Progenitor cell of endocrine pancreas (in vitro differentiated cells): ENCODE measurements around the gene PRUNE2. TPM values are rescaled to one million over a fixed set of nuclear protein-coding genes. Genes with fewer than 3 reads are reported as not detected.

ENCODE experiments used
- DNase-seq: peaks from one replicate; pipeline ENCODE4 v3.0.0; 2021; ENCODE audit warnings: low spot score; ENCODE audit not compliant: unreplicated experiment
- H3K27ac Mint-ChIP-seq: 2 replicates; pipeline ENCODE4 v1.8.0; 2021; ENCODE audit warnings: mild to moderate bottlenecking, moderate library complexity, mixed read lengths
- H3K27me3 Mint-ChIP-seq: 2 replicates; pipeline ENCODE4 v1.8.0; 2021; ENCODE audit warnings: mixed read lengths
- H3K36me3 Mint-ChIP-seq: 2 replicates; pipeline ENCODE4 v1.8.0; 2022; ENCODE audit warnings: mixed read lengths; ENCODE audit not compliant: insufficient read depth
- H3K4me1 Mint-ChIP-seq: 2 replicates; pipeline ENCODE4 v1.8.0; 2021; ENCODE audit warnings: low read depth, mixed read lengths
- H3K4me3 Mint-ChIP-seq: 2 replicates; pipeline ENCODE4 v1.8.0; 2021; ENCODE audit warnings: low read depth, mild to moderate bottlenecking, moderate library complexity, mixed read lengths
- H3K9me3 Mint-ChIP-seq: 2 replicates; pipeline ENCODE4 v1.8.0; 2021; ENCODE audit warnings: low read depth, mixed read lengths
- total RNA-seq: library from RNA; stranded (reverse); gene quantifications from 2 replicates; pipeline ENCODE4 v1.2.1, GENCODE V29; 2021
- TF ChIP-seq, protein P1 (sequence below): fragments of 200-600 bp; sonication (generic); IDR thresholded peaks from one replicate; pipeline ENCODE4 v1.5.0; 2021; ENCODE audit warnings: antibody characterized with exemption, mild to moderate bottlenecking; ENCODE audit not compliant: unreplicated experiment

Gene PRUNE2
- total RNA-seq, 1 donor from 2014 or later: 5.6 TPM

- TF ChIP-seq, protein P1, sequence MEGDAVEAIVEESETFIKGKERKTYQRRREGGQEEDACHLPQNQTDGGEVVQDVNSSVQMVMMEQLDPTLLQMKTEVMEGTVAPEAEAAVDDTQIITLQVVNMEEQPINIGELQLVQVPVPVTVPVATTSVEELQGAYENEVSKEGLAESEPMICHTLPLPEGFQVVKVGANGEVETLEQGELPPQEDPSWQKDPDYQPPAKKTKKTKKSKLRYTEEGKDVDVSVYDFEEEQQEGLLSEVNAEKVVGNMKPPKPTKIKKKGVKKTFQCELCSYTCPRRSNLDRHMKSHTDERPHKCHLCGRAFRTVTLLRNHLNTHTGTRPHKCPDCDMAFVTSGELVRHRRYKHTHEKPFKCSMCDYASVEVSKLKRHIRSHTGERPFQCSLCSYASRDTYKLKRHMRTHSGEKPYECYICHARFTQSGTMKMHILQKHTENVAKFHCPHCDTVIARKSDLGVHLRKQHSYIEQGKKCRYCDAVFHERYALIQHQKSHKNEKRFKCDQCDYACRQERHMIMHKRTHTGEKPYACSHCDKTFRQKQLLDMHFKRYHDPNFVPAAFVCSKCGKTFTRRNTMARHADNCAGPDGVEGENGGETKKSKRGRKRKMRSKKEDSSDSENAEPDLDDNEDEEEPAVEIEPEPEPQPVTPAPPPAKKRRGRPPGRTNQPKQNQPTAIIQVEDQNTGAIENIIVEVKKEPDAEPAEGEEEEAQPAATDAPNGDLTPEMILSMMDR: no peak
- peaks cover 13% of the 10 kb centered on the region for H3K4me1 Mint-ChIP-seq
- no peak for DNase-seq
- no peaks in the 10 kb centered on the region for H3K9me3 Mint-ChIP-seq
- no peak overlapping the region for H3K4me3 Mint-ChIP-seq
- H3K27me3 Mint-ChIP-seq: no peaks in the 10 kb centered on the region
- no peaks in the 10 kb centered on the region for H3K36me3 Mint-ChIP-seq
- no peak overlapping the region for H3K27ac Mint-ChIP-seq
Measured at GRCh38 chr9:76643399-76644117, 262.4 kb downstream of the PRUNE2 start.

GRCh38 chr9:76642701-76643209, 263.2 kb downstream of the PRUNE2 start:
- H3K4me3 Mint-ChIP-seq: no peak overlapping the region
- TF ChIP-seq, protein P1: no peak
- H3K9me3 Mint-ChIP-seq: no peaks in the 10 kb centered on the region
- H3K36me3 Mint-ChIP-seq: no peaks in the 10 kb centered on the region
- H3K27ac Mint-ChIP-seq: no peak overlapping the region
- no peaks in the 10 kb centered on the region for H3K27me3 Mint-ChIP-seq
- peaks cover 13% of the 10 kb centered on the region for H3K4me1 Mint-ChIP-seq
- DNase-seq: no peak

DNA sequence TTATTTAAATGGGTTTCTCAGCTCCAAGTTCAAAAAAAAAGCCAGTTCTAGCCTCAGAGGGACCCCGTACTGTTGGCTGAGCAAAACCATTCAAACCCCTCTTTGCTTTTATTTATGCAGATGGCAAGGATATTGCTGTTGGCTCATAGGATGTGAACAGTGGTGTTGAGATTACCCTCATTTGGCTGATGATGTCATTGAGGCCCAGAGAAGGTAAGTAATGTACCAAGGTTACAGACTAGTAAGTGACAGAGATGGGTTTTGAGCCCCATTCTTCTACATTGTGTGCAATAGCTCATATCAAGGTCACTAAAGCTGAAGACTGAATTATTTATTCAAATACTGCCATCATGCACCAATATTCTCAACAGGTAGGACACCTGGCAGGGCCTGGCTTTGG, 263.8 kb downstream of the PRUNE2 start:
- H3K9me3 Mint-ChIP-seq: no peaks in the 10 kb centered on the region
- no peaks in the 10 kb centered on the region for H3K27me3 Mint-ChIP-seq
- H3K27ac Mint-ChIP-seq: no peak overlapping the region
- H3K36me3 Mint-ChIP-seq: no peaks in the 10 kb centered on the region
- no peak for DNase-seq
- TF ChIP-seq, protein P1: no peak
- H3K4me1 Mint-ChIP-seq: peaks cover 14% of the 10 kb centered on the region
- no peak overlapping the region for H3K4me3 Mint-ChIP-seq

DNA sequence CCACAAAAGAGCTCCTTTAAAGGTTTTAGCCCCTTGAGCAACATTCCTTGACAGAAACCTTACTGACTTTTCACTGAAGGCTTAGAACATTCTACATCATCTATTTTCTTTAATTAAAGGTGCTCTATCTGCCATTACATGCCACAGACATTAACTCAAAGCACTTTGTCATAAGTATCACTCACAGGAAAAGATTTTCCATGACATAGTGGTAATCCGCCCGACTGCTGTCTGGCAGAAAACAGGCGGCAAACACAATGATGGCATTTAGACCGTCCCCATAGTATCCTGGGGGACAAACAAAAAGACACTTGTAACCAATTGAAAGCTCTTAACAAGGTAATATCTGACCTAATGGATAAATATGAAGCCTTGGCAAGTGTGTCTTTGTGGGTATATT, 267.9 kb downstream of the PRUNE2 start:
- TF ChIP-seq, protein P1: no peak
- no peak for DNase-seq
- Mint-ChIP-seq H3K27ac (no peak overlapping the region), H3K4me3 (no peak overlapping the region), H3K9me3 (no peaks in the 10 kb centered on the region), H3K36me3 (no peaks in the 10 kb centered on the region), H3K4me1 (peaks cover 16% of the 10 kb centered on the region), H3K27me3 (no peaks in the 10 kb centered on the region)

GRCh38 chr9:76637416-76637815, 268.5 kb downstream of the PRUNE2 start:
- no peaks in the 10 kb centered on the region for H3K9me3 Mint-ChIP-seq
- TF ChIP-seq, protein P1: no peak
- H3K36me3 Mint-ChIP-seq: no peaks in the 10 kb centered on the region
- peaks cover 11% of the 10 kb centered on the region for H3K4me1 Mint-ChIP-seq
- H3K4me3 Mint-ChIP-seq: no peak overlapping the region
- H3K27me3 Mint-ChIP-seq: no peaks in the 10 kb centered on the region
- DNase-seq: no peak
- no peak overlapping the region for H3K27ac Mint-ChIP-seq
